PFSK-1 (cell line): ENCODE data around the gene HS6ST3.

Source experiments
- POLR2AphosphoS5 ChIP-seq: IDR thresholded peaks from 2 replicates; pipeline ENCODE4 v1.6.1; 2012; ENCODE audit warnings: low read depth, mild to moderate bottlenecking, control low read depth, low read length, moderate library complexity
- SIN3A ChIP-seq: IDR thresholded peaks from 2 replicates; pipeline ENCODE4 v1.6.1; 2012; ENCODE audit warnings: mild to moderate bottlenecking, low read length, moderate library complexity, borderline replicate concordance; ENCODE audit not compliant: insufficient read depth
- TAF1 ChIP-seq: IDR thresholded peaks from 2 replicates; pipeline ENCODE4 v1.6.1; 2012; ENCODE audit warnings: low read length, control low read depth, borderline replicate concordance; ENCODE audit not compliant: insufficient read depth

- TF ChIP-seq TAF1 (no peak), POLR2AphosphoS5 (no peak), SIN3A (no peak)
These were observed 401.2 kb downstream of the HS6ST3 start for GRCh38 chr13:96491103-96491502.
